Breast epithelium (tissue), 4 donors: ENCODE data around the gene AK5. TPM values are rescaled to one million over a fixed set of nuclear protein-coding genes. Genes with fewer than 3 reads are reported as not detected.
"Not testable (repeated sequence)": the region's sequence is repeated elsewhere in the genome, so short reads cannot be mapped to it uniquely, and the experiment has no call there.

Source experiments
- DNase-seq, 2 donors: peaks; one replicate each; pipeline ENCODE4 v3.0.0-alpha.2; 2019; ENCODE audit warnings: low spot score in 2 of 2
- H3K27ac ChIP-seq, 2 donors: fragments of 200-600 bp; sonication (generic) in 1 of 2; one replicate each; pipeline ENCODE4 v1.5.1; 2016 to 2019; ENCODE audit warnings: mild to moderate bottlenecking in 1 of 2
- H3K27me3 ChIP-seq, 2 donors: fragments of 200-600 bp; sonication (generic) in 1 of 2; one replicate each; pipeline versions ENCODE4 v1.5.1 to v1.6.0; 2017 to 2019; ENCODE audit warnings: control low read depth in 1 of 2, mild to moderate bottlenecking in 1 of 2
- H3K36me3 ChIP-seq: fragments of 200-600 bp; one replicate; pipeline ENCODE4 v1.5.1; 2019
- H3K4me1 ChIP-seq, 2 donors: fragments of 200-600 bp; sonication (generic); one replicate each; pipeline ENCODE4 v1.5.1; 2016 to 2019; ENCODE audit warnings: control low read depth in 1 of 2
- H3K4me3 ChIP-seq, 3 donors: fragments of 200-600 bp; sonication (generic); 1 replicate in 2 of 3; 2 replicates in 1 of 3; pipeline ENCODE4 v1.5.1; 2016 to 2019; ENCODE audit warnings: mild to moderate bottlenecking in 3 of 3, moderate library complexity in 2 of 3
- H3K9me3 ChIP-seq, 2 donors: fragments of 200-600 bp; sonication (generic) in 1 of 2; one replicate each; pipeline ENCODE4 v1.5.1; 2016 to 2019; ENCODE audit warnings: control low read depth in 1 of 2
- CTCF ChIP-seq, 3 donors: fragments of 450-650 bp; IDR thresholded peaks; one replicate each; pipeline ENCODE4 v1.5.1; 2016 to 2017; ENCODE audit warnings: antibody characterized with exemption in 3 of 3, mild to moderate bottlenecking in 3 of 3, moderate library complexity in 3 of 3
- POLR2A ChIP-seq: fragments of 450-650 bp; IDR thresholded peaks from one replicate; pipeline ENCODE4 v1.6.1; 2016; ENCODE audit warnings: antibody characterized with exemption, mild to moderate bottlenecking, moderate library complexity
- POLR2AphosphoS5 ChIP-seq, 3 donors: sonication (generic); formaldehyde crosslinking; IDR thresholded peaks; one replicate each; pipeline ENCODE4 v1.6.1; 2017; ENCODE audit warnings: antibody characterized with exemption in 3 of 3
- intact Hi-C: fragments of 100-400 bp; cut with DNase I; formaldehyde crosslinking; loops from one replicate; pipeline ENCODE4 v1.15.1; 2023; ENCODE audit warnings: low total_unique reads
- total RNA-seq, 3 donors: library from RNA; depleted of rRNA; stranded (reverse); fragments of >200 nt; gene quantifications; one replicate each; pipeline ENCODE4 v1.1.0, GENCODE V29; 2016

Gene AK5
- total RNA-seq, 3 donors from 2014 or later, result under 0.01 to 111 (median 30.8) TPM

DNA sequence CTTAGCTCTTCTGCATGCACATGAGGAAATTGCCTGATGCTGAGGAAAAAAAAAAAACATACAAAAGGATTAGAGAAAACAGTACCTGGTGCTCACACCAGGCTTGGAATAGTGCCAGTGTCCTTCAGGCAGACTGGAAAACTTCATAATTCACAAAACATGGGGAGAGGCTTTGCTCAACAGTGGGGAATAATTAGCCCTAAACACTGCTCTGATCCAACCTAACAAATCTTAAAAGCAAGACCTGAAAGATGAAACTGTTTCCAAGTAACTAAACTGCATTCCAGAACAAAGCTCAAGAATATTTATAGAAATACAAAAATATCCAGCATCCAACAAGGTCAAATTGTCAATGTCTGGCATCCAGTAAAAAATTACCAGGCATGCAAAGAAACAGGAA, 124.8 kb downstream of the AK5 start:
- H3K4me1 ChIP-seq, result no peaks in the 10 kb centered on the region
- H3K4me3 ChIP-seq, result no peak overlapping the region
- peak overlapping the region; percentile 11 to 41 for H3K27ac ChIP-seq
- intact Hi-C loops, result no loop called here
- TF ChIP-seq CTCF (IDR thresholded peaks at IDR 0.05) (no peak), POLR2AphosphoS5 (IDR thresholded peaks at IDR 0.05) (no peak)
- H3K27me3 ChIP-seq, result no peaks in the 10 kb centered on the region
- DNase-seq, result no peak
- no peaks in the 10 kb centered on the region for H3K9me3 ChIP-seq
- H3K36me3 ChIP-seq, result no peaks in the 10 kb centered on the region

DNA sequence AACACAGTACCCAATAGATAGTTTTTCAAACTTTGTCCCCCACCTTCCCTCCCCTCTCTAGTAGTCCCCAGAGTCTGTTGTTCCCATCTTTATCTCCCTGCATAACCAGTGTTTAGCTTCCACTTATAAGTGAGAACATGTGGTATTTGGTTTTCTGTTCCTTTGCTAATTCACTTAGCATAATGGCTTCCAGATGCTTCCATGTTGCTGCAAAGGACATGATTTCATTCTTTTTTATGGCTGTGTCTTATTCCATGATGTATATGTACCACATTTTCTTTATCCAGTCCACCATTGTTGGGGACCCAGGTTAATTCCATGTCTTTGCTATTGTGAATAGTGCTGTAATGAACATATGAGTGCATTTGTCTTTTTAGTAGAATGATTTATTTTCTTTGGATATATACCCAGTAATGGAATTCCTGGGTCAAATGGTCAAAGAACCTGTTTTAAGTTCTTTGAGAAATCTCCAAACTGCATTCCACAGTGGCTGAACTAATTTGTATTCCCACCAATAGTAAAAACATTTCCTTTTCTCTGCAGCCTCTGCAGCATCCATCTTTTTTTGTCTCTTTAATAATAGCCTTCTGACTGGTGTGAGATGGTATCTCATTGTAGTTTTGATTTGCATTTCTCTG, 126.0 kb downstream of the AK5 start:
- intact Hi-C loops, result no loop called here
- Histone ChIP-seq H3K27me3 (no peaks in the 10 kb centered on the region), H3K36me3 (no peaks in the 10 kb centered on the region), H3K4me1 (no peaks in the 10 kb centered on the region), H3K27ac (no peak overlapping the region), H3K9me3 (no peaks in the 10 kb centered on the region), H3K4me3 (no peak overlapping the region)
- no peak for TF ChIP-seq POLR2AphosphoS5 (IDR thresholded peaks at IDR 0.05)
- TF ChIP-seq POLR2A, result no peak
- TF ChIP-seq CTCF (IDR thresholded peaks at IDR 0.05), result no peak
- no peak for DNase-seq

- DNase-seq, H3K27me3 ChIP-seq, H3K4me3 ChIP-seq, intact Hi-C loops, H3K36me3 ChIP-seq, H3K9me3 ChIP-seq, H3K27ac ChIP-seq, H3K4me1 ChIP-seq: not testable (repeated sequence)
Observed at GRCh38 chr1:77408933-77409332, 127.1 kb downstream of the AK5 start.

DNA sequence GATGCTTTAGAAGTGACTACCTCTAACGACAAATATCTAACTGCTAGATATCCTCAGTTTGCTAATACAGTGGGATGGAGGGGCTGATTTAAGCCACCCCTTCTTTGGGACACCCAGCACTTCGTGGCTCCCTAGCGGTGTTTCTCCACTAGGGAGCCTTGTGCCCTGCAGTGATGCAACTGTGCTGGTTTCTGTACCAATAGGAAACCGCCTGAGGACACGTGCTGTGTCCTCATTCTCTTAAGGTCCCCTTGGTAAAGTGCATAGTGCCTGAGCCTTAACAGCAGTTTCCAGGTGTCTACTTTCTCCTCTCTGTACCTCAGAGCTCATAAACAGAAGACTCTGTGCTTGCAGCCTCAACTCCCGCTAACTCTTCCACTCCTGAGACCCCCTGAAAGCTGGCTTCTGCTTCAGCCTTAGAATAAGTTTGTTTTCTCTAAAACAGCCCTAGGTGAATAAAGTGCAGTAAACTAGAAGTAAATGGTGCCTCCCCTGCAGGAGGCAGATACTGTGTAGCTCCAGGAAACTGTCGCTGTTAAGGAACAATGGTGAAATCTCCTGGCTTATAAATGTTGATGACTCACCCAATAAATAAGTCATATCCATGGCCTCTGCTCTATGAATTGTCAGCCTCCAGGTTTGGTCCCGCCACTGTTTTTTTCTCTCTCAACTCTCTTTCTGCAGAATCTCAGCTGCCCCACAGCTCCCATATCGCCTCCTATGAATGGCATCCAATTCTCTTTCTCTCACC, 130.4 kb downstream of the AK5 start:
- no peaks in the 10 kb centered on the region for H3K9me3 ChIP-seq
- no peaks in the 10 kb centered on the region for H3K4me1 ChIP-seq
- intact Hi-C loops, result no loop called here
- H3K4me3 ChIP-seq, result no peak overlapping the region
- DNase-seq, result no peak
- H3K36me3 ChIP-seq, result no peaks in the 10 kb centered on the region
- TF ChIP-seq POLR2AphosphoS5 (IDR thresholded peaks at IDR 0.05) (no peak), POLR2A (no peak), CTCF (IDR thresholded peaks at IDR 0.05) (no peak)
- no peak overlapping the region for H3K27ac ChIP-seq
- H3K27me3 ChIP-seq, result no peaks in the 10 kb centered on the region

GRCh38 chr1:77412820-77413530, 131.2 kb downstream of the AK5 start:
- Histone ChIP-seq H3K27me3 (no peaks in the 10 kb centered on the region), H3K4me1 (no peaks in the 10 kb centered on the region), H3K27ac (no peak overlapping the region), H3K9me3 (no peaks in the 10 kb centered on the region), H3K36me3 (no peaks in the 10 kb centered on the region), H3K4me3 (no peak overlapping the region)
- DNase-seq, result no peak
- intact Hi-C loops, result no loop called here
- TF ChIP-seq POLR2A (no peak), POLR2AphosphoS5 (IDR thresholded peaks at IDR 0.05) (no peak), CTCF (IDR thresholded peaks at IDR 0.05) (no peak)
